Measurements from ENCODE around the gene ERICH3. TPM values are rescaled to one million over a fixed set of nuclear protein-coding genes. Genes with fewer than 3 reads are reported as not detected.

ERICH3 gene
- total and polyA plus RNA-seq, 7 donors = 0.14 to 0.55 (median 0.26) TPM; not detected in 2

- TF ChIP-seq EP300 (IDR thresholded peaks at IDR 0.05) (no peak), POLR2AphosphoS5 (IDR thresholded peaks at IDR 0.05) (no peak)
- Histone ChIP-seq H3K27me3 (no peaks in the 10 kb centered on the region), H3K4me1 (no peaks in the 10 kb centered on the region), H3K4me3 (no peak overlapping the region), H3K9me3 (no peaks in the 10 kb centered on the region), H3K27ac (no peak overlapping the region), H3K36me3 (peaks cover 11 to 59% (median 14%) of the 10 kb centered on the region in 4 donors)
- WGBS, 2 donors = 81 to 91% methylated on average over 6 of the region's 6 CpGs
- intact Hi-C loops (cut with DNase I) = no loop called here
- no peak for DNase-seq
These were observed 30.0 kb upstream of the ERICH3 start for GRCh38 chr1:74703386-74704182.

- Histone ChIP-seq H3K4me1 (peaks cover 0 to 8% (median 0%) of the 10 kb centered on the region in 4 donors), H3K4me3 (no peak overlapping the region), H3K27me3 (no peaks in the 10 kb centered on the region), H3K9me3 (no peaks in the 10 kb centered on the region), H3K27ac (no peak overlapping the region), H3K36me3 (peaks cover 0 to 24% (median 8%) of the 10 kb centered on the region in 4 donors)
- TF ChIP-seq POLR2AphosphoS5 (IDR thresholded peaks at IDR 0.05) = no peak
- no peak for TF ChIP-seq CTCF (IDR thresholded peaks at IDR 0.05)
- no peak for TF ChIP-seq EP300 (IDR thresholded peaks at IDR 0.05)
- TF ChIP-seq POLR2A (IDR thresholded peaks at IDR 0.05) = no peak
- no peak for DNase-seq
- intact Hi-C loops (cut with DNase I) = no loop called here
These were observed 25.7 kb upstream of the ERICH3 start for GRCh38 chr1:74699331-74699730.

GRCh38 chr1:74697832-74698231, 24.2 kb upstream of the ERICH3 start:
- Histone ChIP-seq H3K9me3 (no peaks in the 10 kb centered on the region), H3K27ac (peak overlapping the region in 1 of 4 donors; percentile 47), H3K27me3 (no peaks in the 10 kb centered on the region), H3K4me3 (no peak overlapping the region), H3K4me1 (peaks cover 0 to 8% (median 0%) of the 10 kb centered on the region in 4 donors), H3K36me3 (peaks cover 0 to 10% (median 0%) of the 10 kb centered on the region in 4 donors)
- intact Hi-C loops (cut with DNase I) = no loop called here
- no peak for DNase-seq
- TF ChIP-seq EP300 (IDR thresholded peaks at IDR 0.05) (no peak), POLR2A (IDR thresholded peaks at IDR 0.05) (no peak), CTCF (IDR thresholded peaks at IDR 0.05) (no peak), POLR2AphosphoS5 (IDR thresholded peaks at IDR 0.05) (no peak)
- WGBS, 2 donors = 43 to 76% methylated on average over 2 of the region's 2 CpGs

- H3K27ac ChIP-seq = no peak overlapping the region
- H3K4me1 ChIP-seq = peaks cover 0 to 8% (median 0%) of the 10 kb centered on the region in 4 donors
- no peaks in the 10 kb centered on the region for H3K36me3 ChIP-seq
- DNase-seq = no peak
- intact Hi-C loops (cut with DNase I) = no loop called here
- H3K27me3 ChIP-seq = no peaks in the 10 kb centered on the region
- H3K9me3 ChIP-seq = no peaks in the 10 kb centered on the region
- WGBS, 2 donors = 83 to 92% methylated on average over 2 of the region's 2 CpGs
- TF ChIP-seq POLR2A (IDR thresholded peaks at IDR 0.05) (no peak), EP300 (IDR thresholded peaks at IDR 0.05) (no peak), POLR2AphosphoS5 (IDR thresholded peaks at IDR 0.05) (no peak), CTCF (IDR thresholded peaks at IDR 0.05) (no peak)
- H3K4me3 ChIP-seq = no peak overlapping the region
These were observed 19.9 kb upstream of the ERICH3 start for GRCh38 chr1:74693473-74693872.

GRCh38 chr1:74690909-74691308, 17.3 kb upstream of the ERICH3 start:
- TF ChIP-seq CTCF (IDR thresholded peaks at IDR 0.05) (no peak), EP300 (IDR thresholded peaks at IDR 0.05) (no peak), POLR2A (IDR thresholded peaks at IDR 0.05) (no peak), POLR2AphosphoS5 (IDR thresholded peaks at IDR 0.05) (no peak)

More at GRCh38 chr1:74690909-74691308, 17.3 kb upstream of the ERICH3 start:
- intact Hi-C loops (cut with DNase I) = no loop called here
- no peaks in the 10 kb centered on the region for H3K27me3 ChIP-seq
- 76 to 88% methylated on average over 4 of the region's 4 CpGs for WGBS, 2 donors
- no peak overlapping the region for H3K4me3 ChIP-seq
- H3K36me3 ChIP-seq = no peaks in the 10 kb centered on the region
- H3K4me1 ChIP-seq = no peaks in the 10 kb centered on the region
- no peak overlapping the region for H3K27ac ChIP-seq
- no peaks in the 10 kb centered on the region for H3K9me3 ChIP-seq
- DNase-seq = no peak
